Keratinocyte (primary cell): ENCODE results near the gene STN1.

Experiments
- CTCF ChIP-seq, 3 experiments: IDR thresholded peaks in 1 of 3; conservative IDR thresholded peaks in 1 of 3; optimal IDR thresholded peaks in 1 of 3; 2 replicates in 2 of 3; 3 replicates in 1 of 3; pipeline versions ENCODE3 to v1.5.1; 2011; ENCODE audit warnings: low read length in 3 of 3, mild to moderate bottlenecking in 3 of 3, moderate library complexity in 2 of 3, control low read depth in 1 of 3, inconsistent platforms in 1 of 3; ENCODE audit not compliant: insufficient read depth in 2 of 3; ENCODE audit errors: extremely low read depth in 1 of 3
- EZH2 ChIP-seq: IDR thresholded peaks from one replicate; pipeline ENCODE4 v1.6.1; 2012; ENCODE audit warnings: inconsistent platforms, mild to moderate bottlenecking, low read length, moderate library complexity

- TF ChIP-seq CTCF (optimal IDR thresholded peaks at IDR 0.05 in 1 of 3, IDR thresholded peaks at IDR 0.05 in 1 of 3, conservative IDR thresholded peaks at IDR 0.05 in 1 of 3; ENCODE audit: extremely low read depth in 1 of 3, insufficient read depth in 2 of 3, low read length in 3 of 3) (no peak), EZH2 (no peak)
These were observed 40.1 kb downstream of the STN1 start for GRCh38 chr10:103877861-103878260.
